GM12874 (cell line): ENCODE data around the gene BHLHE40.
A peak's percentile ranks its signal among the peaks of the same experiment; 100 is the strongest.

ENCODE experiments used
- TF ChIP-seq, protein P1 (sequence below): IDR thresholded peaks from 2 replicates; pipeline ENCODE4 v1.5.1; 2011; ENCODE audit warnings: low read depth, mild to moderate bottlenecking, control low read depth, low read length, moderate library complexity; ENCODE audit not compliant: insufficient read depth

The BHLHE40 gene

GRCh38 chr3:4963669-4964570, 15.3 kb upstream of the BHLHE40 start:
- TF ChIP-seq, protein P1, sequence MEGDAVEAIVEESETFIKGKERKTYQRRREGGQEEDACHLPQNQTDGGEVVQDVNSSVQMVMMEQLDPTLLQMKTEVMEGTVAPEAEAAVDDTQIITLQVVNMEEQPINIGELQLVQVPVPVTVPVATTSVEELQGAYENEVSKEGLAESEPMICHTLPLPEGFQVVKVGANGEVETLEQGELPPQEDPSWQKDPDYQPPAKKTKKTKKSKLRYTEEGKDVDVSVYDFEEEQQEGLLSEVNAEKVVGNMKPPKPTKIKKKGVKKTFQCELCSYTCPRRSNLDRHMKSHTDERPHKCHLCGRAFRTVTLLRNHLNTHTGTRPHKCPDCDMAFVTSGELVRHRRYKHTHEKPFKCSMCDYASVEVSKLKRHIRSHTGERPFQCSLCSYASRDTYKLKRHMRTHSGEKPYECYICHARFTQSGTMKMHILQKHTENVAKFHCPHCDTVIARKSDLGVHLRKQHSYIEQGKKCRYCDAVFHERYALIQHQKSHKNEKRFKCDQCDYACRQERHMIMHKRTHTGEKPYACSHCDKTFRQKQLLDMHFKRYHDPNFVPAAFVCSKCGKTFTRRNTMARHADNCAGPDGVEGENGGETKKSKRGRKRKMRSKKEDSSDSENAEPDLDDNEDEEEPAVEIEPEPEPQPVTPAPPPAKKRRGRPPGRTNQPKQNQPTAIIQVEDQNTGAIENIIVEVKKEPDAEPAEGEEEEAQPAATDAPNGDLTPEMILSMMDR = no peak

DNA sequence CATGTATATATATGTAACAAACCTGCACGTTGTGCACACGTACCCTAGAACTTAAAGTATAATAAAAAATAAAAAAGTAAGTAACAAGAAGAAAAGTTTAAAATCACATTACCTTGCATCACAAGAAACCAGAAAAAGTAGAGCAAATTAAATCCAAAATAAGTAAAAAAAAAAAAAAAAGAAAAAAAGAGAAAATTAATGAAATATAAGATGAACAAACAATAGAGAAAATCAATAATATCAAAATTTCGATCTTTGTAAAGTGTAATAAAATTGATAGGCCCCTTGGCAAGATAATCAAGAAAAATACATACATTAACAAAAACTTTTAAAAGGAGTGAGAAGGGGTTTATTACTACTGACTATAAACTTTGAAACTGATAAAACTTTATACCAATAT, 7.4 kb upstream of the BHLHE40 start:
- TF ChIP-seq, protein P1 = no peak

- TF ChIP-seq, protein P1 = no peak
Measured at GRCh38 chr3:4972652-4973643, 6.3 kb upstream of the BHLHE40 start.

DNA sequence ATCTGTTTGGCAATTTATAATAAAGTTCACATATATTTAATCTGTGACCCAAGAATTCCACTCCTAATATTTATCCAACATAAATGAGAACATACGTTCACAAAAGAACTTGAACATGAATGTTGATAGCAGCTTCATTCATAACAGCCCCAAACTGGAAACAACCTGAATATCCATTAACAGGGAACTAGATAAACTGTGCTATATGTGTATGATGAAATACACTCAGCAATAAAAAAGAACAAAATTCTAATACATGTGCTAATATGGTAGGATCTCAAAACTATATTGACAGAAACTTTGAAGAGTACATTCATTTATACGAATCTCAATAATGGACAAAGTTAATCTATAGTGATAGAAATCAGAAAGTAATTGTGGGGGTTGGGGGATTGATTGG, 5.1 kb upstream of the BHLHE40 start:
- TF ChIP-seq, protein P1 = no peak

GRCh38 chr3:4976109-4976508, 3.1 kb upstream of the BHLHE40 start:
- TF ChIP-seq, protein P1 = peak; percentile 73

DNA sequence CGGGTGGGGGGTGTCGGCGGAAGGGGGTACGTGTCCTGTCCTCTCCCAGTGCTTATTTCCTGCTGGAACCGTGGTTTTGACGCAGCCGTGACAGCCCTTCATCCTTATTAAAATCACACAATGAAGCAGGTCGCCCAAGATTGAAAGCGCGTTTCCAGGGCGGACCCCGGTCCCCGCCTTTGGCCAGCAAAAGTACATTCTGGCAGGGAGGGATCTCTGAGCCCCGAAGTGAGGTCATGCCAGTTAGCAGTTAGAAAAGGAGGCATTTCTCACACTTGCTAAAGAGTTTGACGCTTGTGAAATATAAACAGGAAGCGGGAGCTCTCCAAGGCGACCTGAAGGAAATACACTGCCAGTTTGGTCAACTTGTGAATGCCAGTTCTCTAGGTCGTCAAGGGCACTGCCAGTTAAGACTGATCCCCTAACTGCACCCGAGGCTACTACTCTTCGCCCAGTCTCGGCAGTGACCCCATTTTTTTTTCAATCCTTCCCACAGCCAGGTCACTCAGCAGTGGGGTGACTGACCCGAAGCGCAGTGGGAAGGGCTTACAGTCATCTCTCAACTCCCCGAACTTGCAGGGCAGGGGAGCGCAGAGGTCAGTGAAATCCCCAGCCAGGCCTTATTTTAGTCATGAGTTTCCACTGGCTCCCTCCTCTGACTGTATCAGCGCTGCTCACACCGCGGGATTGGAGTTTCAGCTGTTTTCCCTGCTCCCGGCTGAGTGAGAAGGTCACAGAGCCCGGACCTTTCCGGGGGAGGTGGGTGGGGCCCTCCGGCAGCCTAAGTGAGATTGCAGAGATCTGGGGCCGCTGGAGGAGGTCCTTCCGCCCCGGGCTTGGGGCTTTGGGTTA, 2.0 kb upstream of the BHLHE40 start:
- TF ChIP-seq, protein P1 = no peak
